Stimulated activated CD4-positive, alpha-beta T cell treated with anti-CD3 and anti-CD28 coated beads, Interleukin-4, amount 100 ng/mL, for 1 hour (primary cell): ENCODE measurements around the gene UNC119.

ENCODE experiments used
- DNase-seq: peaks from one replicate; pipeline ENCODE4 v3.0.0-alpha.2; 2020

Gene UNC119

DNA sequence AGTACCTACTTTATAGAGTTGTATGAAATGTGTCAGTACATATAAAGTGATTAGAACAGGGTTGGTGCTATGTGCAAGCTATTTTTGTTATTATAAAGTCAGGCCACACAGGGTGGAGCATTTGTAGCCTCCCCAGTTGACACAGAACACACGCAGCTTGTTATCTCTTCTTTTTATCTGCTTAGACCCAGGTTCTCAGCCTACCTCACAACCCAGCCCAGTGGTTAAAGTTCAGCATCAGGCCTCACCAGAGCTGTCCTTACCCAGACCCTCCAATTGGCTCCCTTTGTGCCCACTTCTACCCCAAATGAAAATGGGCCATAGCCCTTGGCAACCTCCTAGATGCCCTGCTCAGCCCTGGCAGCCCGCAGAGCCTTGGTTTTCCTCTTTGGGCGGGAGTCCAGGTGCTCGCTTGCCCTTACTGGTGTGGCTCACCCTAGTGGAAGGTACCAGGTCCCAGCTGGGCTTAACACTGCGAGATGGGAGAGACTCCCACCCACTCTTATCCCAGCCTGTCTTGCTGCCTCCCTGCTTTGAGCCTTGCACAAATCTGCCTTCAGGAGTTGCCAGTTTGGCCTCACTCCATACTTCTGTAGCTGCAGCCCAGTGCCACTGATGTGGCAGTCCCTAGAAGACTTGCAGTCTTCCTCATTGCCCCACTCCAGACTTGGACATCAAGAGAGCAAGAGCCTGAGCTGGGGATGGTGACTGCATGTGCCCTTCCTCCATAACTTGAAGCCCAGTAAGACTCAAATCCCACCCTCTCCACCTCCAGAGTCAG, 20.0 kb upstream of the UNC119 start:
- no peak for DNase-seq

DNA sequence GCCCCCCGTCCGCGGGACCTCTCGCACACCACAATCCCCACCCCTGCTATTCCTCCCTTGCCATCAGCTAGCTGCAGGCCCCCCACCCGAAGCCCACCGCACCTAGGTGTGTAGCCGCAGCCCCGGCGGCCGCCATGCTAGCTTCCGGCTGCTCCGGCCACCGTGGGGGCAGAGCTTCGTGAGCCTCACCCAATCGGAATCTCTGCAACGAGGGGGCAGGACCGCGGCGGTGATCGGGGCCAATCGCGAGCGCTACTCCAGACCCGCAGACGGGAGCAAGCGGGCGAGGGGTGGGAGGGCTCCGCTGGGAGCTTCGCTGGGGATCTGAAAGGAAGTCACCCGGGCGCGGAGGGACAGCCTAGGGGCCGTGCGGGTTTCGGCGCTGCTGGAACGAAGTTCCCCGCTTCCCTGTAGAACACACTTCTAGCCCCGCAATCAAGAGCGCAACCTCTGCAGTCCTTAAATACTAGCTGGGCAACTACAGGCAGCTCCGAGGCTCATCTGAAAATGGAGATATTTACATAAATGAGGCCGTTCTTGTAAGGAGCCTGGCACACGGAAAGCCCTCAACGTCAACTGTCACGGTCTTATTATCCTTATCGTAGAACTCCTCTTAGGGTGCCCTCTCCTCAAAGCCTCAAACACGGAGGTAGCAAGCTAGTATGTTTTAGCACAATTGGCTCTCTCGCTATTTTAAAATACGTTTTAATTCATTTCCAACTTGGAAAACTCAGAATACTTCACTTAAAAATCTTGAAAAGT, 19.1 kb upstream of the UNC119 start, which contains the start of gene PIGS:
Gene PIGS, minus strand, starts transcription at position 164 of the 762 bp plus-strand sequence. Its CDS starts 28 bp downstream, at position 136.
- DNase-seq = peak; percentile 91

DNA sequence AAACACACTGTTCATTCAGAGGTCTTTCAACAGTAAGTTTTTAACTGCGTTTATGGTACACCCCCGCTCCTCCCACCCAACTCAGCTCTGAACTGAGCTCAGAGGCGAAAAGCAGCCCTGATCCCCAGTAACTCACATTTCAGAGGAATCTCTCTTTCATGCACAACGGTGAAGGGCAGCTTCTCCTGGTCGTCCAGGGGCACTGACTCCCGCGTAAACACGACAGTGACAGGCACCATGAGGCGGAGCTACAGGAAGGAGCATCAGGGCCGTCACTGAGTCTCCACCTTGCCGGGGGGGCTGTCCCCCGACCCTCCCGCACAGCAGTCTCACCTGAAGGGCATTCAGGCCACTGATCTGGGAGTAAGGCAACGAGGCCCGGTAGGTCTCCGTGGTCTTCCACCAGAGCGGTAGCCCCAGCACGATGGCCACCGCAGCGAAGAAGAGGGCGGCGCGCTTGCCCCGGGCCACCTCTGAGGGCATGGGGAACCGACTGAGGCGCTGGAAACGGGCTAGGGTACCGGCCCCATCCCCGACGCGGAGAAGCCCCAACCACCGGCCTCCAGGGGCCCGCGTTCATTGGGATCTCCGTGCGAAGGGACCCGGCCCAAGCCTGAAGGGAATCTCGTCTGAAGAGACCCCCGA, 18.4 kb upstream of the UNC119 start:
- peak; percentile 49 for DNase-seq

- no peak for DNase-seq
These were observed 17.0 kb upstream of the UNC119 start for GRCh38 chr17:28569446-28569845.

GRCh38 chr17:28567604-28568003, 15.2 kb upstream of the UNC119 start:
- no peak for DNase-seq

- DNase-seq = no peak
These were observed 11.1 kb upstream of the UNC119 start for GRCh38 chr17:28563475-28563874.

- DNase-seq = no peak
These were observed 2.6 kb upstream of the UNC119 start for GRCh38 chr17:28555022-28555421.

GRCh38 chr17:28554565-28554964, 2.1 kb upstream of the UNC119 start:
- no peak for DNase-seq

DNA sequence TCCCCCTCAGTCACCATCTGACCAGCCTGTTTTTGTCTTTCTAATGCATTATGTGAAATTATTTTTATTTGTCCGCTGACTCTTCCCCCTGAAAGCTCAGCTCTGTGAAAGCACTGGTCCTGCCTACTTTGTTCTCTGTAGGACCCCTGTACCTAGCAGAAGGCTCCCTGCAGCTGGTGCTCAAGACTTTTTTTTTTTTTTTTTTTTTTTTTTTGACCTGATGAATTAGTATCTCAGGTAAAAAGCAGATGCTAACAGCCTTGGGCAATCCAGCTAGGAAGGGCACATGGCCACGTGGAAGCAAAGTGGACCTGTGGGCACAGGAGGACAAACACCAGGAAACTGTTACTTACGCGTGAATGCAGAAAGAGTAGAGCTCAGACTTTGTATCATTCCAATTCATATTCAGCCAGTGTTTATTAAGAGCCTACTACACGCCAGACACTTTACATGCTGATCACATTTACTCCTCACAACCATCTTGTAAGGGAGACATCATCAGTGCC, 629 bp upstream of the UNC119 start:
- no peak for DNase-seq

GRCh38 chr17:28551421-28552175, 826 bp downstream of the UNC119 start:
- DNase-seq = no peak

- DNase-seq = no peak
These were observed 1.6 kb downstream of the UNC119 start for GRCh38 chr17:28550858-28551257.

DNA sequence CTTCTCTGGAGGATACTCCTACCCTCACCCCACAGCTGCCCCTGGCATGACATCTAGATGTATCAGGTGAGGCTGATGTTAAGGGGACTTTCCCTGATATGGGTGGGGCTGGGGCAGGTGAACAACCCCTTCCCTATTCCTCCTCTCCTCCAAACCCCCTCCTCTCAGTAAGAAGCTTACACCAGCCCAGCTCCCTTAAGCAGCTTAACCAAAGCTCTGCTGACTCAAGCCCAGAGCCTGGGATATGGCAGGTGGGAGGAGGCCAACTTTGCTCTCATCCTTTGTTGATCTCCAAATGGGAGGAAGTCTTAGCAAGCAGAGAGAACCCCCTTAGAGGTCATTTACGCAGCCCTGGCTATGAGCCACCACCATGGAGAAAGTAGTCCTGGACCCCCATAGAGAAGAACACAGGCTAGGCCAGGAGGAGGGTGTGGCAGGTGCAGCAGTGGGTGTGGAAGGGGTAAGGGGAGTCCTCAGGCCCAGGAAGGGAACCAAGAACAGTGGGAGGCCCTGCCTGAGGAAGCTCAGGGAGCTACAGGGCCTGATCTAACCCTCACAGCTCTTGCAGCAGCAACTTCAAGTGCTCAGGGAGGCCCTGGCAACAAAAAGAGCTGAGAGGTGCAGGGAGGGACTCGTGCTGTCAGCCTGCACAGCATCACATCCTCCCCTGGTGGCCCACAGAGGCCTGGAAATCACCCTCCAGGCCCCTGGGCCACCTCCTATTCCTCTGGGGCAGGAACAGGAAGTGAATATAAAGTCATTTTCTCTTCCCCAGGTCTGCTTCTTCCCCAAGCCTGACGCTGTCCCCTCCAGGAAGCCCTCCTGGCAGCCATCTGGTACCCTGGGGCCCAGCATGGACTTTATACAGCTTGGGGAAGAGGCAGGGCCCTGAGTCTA, 2.9 kb downstream of the UNC119 start:
- DNase-seq = peak; percentile 50

DNA sequence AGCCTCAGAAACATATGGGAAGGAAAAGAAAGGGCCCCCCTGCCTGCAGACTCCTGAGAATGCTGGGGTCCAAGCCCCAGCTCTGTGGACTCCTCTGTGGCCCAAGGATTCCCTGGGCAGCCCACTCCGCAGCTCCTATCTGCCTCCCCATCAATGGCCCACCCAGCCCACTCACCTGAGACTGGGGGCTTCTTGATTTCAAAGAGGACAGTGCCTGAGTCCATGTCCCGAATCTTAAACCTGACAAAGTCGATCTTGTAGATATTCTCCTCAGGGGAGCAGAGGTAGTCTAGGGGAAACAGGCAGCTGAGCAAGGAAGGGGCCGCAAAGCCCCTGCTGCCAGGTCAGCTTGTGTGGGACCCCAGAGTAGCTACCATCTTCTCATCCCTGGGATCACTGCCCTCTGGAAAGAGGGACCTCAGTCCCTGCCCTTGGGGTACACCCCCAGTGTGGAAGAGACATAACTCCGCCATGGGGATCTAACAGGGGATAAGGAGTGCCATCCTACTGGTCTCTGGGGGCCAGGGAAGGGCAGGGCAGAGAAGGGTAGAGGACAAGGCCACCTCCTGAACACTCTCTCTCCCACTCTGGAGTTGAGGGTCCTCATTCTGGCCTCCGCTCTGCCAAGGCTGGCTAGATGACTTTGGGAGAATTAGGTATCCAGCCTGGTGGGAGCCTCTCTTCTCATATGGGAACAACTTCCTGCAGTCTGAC, 3.9 kb downstream of the UNC119 start:
- DNase-seq = no peak

GRCh38 chr17:28547623-28548416, 4.6 kb downstream of the UNC119 start:
- DNase-seq = peak; percentile 68

DNA sequence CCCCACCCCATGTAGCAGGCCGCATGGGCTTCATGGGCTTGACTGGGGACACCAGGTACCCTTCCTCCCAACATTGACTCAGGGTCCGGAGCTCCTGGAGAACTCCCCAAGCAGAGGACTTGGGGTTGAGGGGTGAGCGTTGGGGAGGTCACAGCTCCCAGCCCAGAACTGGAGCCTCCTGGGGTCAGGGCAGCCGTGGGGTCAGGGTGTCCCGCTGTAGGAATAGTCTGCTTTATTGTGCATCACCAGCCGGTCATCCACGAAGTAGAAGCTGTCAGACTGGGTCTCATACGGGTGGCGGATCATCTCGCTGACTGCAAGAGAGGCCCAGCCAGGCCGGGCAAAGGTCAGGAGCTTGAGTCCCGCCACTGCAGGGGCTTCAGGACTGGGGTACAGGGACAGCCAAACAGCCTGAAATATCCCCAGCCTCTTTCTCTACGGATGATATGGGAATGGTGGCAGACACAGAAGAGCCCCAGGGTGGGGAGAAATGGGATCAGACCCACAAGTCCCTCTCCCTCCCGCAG, 5.3 kb downstream of the UNC119 start:
- no peak for DNase-seq

DNA sequence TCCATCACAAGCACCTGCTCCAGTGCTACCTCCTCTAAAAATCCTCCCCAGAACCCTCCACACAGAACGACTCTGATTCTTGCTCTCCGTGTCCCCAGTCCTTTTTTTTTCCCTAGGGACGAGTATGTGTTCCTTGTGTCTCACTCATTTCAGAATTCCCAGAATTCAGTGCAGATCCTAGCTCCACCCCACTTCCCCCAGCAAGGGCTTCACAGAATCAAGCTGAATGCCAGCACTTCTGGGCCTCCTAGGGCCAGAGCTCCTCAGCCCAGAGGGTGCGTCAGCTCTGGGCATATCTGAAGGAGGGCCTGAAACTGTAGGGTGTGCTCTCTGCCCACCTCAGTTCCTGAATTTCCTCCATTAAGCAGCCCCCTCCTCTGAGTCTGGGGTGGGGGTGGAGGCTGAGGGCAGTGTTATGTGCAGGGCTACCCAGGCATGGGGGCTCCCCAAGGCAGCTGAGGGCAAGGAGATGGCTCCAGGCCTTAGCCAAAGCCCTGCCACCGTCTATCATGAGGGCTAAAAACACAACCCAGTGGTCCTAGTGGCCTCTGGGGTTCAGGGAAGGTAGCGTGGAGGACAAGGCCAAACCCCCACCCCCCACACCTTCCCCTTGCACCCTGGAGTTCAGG, 6.5 kb downstream of the UNC119 start:
- no peak for DNase-seq

- DNase-seq = no peak
These were observed 7.3 kb downstream of the UNC119 start for GRCh38 chr17:28545141-28545503.

GRCh38 chr17:28544402-28545140, 7.9 kb downstream of the UNC119 start:
- DNase-seq = no peak

GRCh38 chr17:28541439-28541838, 11.0 kb downstream of the UNC119 start:
- no peak for DNase-seq
